B cell (primary cell): Measurements from ENCODE around the gene MAFB. TPM values are rescaled to one million over a fixed set of nuclear protein-coding genes. Genes with fewer than 3 reads are reported as not detected.

Source experiments
- ATAC-seq: fragments of 200-7000 bp; cut with Tn5 transposase; one replicate; pipeline ENCODE4 v1.10.0; 2021; ENCODE audit warnings: low read depth, mild to moderate bottlenecking, moderate number of reproducible peaks, moderate library complexity
- CTCF ChIA-PET: fragments of 350-600 bp; sonication (Branson Sonifier 250); formaldehyde crosslinking; loops from one replicate; lab custom pipeline; 2021; ENCODE audit warnings: antibody characterized with exemption, inconsistent platforms; lab: Charles Lee
- POLR2A ChIA-PET: fragments of 350-600 bp; sonication (Branson Sonifier 250); formaldehyde crosslinking; loops from one replicate; lab custom pipeline; 2021; ENCODE audit warnings: antibody characterized with exemption; lab: Charles Lee
- DNase-seq: peaks from one replicate; pipeline ENCODE4 v3.0.0; 2013
- H2AFZ ChIP-seq: 2 replicates; pipeline ENCODE4 v1.6.1; 2012; ENCODE audit warnings: mild to moderate bottlenecking, low read depth, low read length; ENCODE audit not compliant: insufficient read depth, poor library complexity, severe bottlenecking
- H3K27ac ChIP-seq, 2 donors: 1 replicate in 1 of 2; 2 replicates in 1 of 2; pipeline ENCODE4 v1.5.1; 2012 to 2013; ENCODE audit warnings: low read length in 2 of 2, mild to moderate bottlenecking in 2 of 2, moderate library complexity in 1 of 2
- H3K27me3 ChIP-seq, 4 experiments: fragments of 200-600 bp in 1 of 4; sonication (generic) in 1 of 4; replicated peaks in 1 of 4; 1 replicate in 2 of 4; 2 replicates in 2 of 4; pipeline versions ENCODE4 v1.6.1 to v1.7.0; 2013 to 2016; ENCODE audit warnings: low read length in 3 of 4, mild to moderate bottlenecking in 2 of 4, mixed read lengths in 1 of 4, moderate library complexity in 1 of 4; ENCODE audit not compliant: insufficient read depth in 4 of 4, control insufficient read depth in 3 of 4; ENCODE audit errors: control extremely low read depth in 1 of 4
- H3K36me3 ChIP-seq, 2 experiments: replicated peaks in 1 of 2; 1 replicate in 1 of 2; 2 replicates in 1 of 2; pipeline versions ENCODE4 v1.6.1 to v1.7.1; 2013; ENCODE audit warnings: low read length in 1 of 2; ENCODE audit not compliant: insufficient read depth in 2 of 2, control insufficient read depth in 1 of 2; ENCODE audit errors: control extremely low read depth in 1 of 2, extremely low read depth in 1 of 2
- H3K4me1 ChIP-seq, 2 donors: fragments of 200-600 bp in 1 of 2; sonication (generic) in 1 of 2; 1 replicate in 1 of 2; 2 replicates in 1 of 2; pipeline versions ENCODE4 v1.5.1 to v1.6.1; 2013 to 2017; ENCODE audit warnings: low read length in 2 of 2; ENCODE audit not compliant: control insufficient read depth in 2 of 2, insufficient read depth in 2 of 2
- H3K4me2 ChIP-seq: replicated peaks from 2 replicates; pipeline ENCODE3; 2012; ENCODE audit warnings: mild to moderate bottlenecking, low read depth, low read length; ENCODE audit not compliant: poor library complexity, severe bottlenecking
- H3K4me3 ChIP-seq, 5 experiments: fragments of 200-600 bp in 1 of 5; sonication (generic) in 1 of 5; 1 replicate in 3 of 5; 2 replicates in 2 of 5; pipeline versions ENCODE4 v1.5.1 to v1.7.0; 2011 to 2016; ENCODE audit warnings: low read length in 4 of 5, mild to moderate bottlenecking in 4 of 5, low read depth in 2 of 5, control low read depth in 1 of 5, moderate library complexity in 1 of 5; ENCODE audit not compliant: insufficient read depth in 1 of 5; ENCODE audit errors: control extremely low read depth in 1 of 5, extremely low read depth in 1 of 5
- H3K79me2 ChIP-seq: fragments of 200-600 bp; sonication (generic); one replicate; pipeline ENCODE4 v1.6.0; 2016; ENCODE audit warnings: low read length; ENCODE audit not compliant: control insufficient read depth, insufficient read depth
- H3K9ac ChIP-seq: fragments of 200-600 bp; sonication (generic); 2 replicates; pipeline ENCODE4 v1.6.1; 2017; ENCODE audit warnings: mild to moderate bottlenecking, low read length, moderate library complexity
- H3K9me3 ChIP-seq, 3 donors: one replicate each; pipeline versions ENCODE4 v1.6.1 to v1.7.1; 2013; ENCODE audit warnings: low read length in 2 of 3; ENCODE audit not compliant: control insufficient read depth in 2 of 3, insufficient read depth in 1 of 3; ENCODE audit errors: control extremely low read depth in 1 of 3
- H4K20me1 ChIP-seq: 2 replicates; pipeline ENCODE4 v1.6.0; 2012; ENCODE audit warnings: mild to moderate bottlenecking, low read length; ENCODE audit not compliant: insufficient read depth, control insufficient read depth, poor library complexity, severe bottlenecking
- H3K27ac Mint-ChIP-seq: one replicate; pipeline ENCODE4 v1.8.0; 2021; ENCODE audit warnings: mixed read lengths
- H3K27me3 Mint-ChIP-seq: one replicate; pipeline ENCODE4 v1.8.0; 2021; ENCODE audit warnings: mixed read lengths
- H3K4me1 Mint-ChIP-seq: one replicate; pipeline ENCODE4 v1.8.0; 2021; ENCODE audit warnings: mixed read lengths
- H3K4me3 Mint-ChIP-seq: one replicate; pipeline ENCODE4 v1.8.0; 2021; ENCODE audit warnings: mixed read lengths
- H3K9me3 Mint-ChIP-seq: one replicate; pipeline ENCODE4 v1.8.0; 2022; ENCODE audit warnings: mixed read lengths; ENCODE audit not compliant: insufficient read depth
- CTCF ChIP-seq: fragments of 200-600 bp; IDR thresholded peaks from one replicate; pipeline ENCODE4 v1.8.0; 2022; ENCODE audit warnings: antibody characterized with exemption, mild to moderate bottlenecking
- EZH2 ChIP-seq: IDR thresholded peaks from 2 replicates; pipeline ENCODE4 v1.6.1; 2012; ENCODE audit warnings: borderline replicate concordance, low read depth, mild to moderate bottlenecking, moderate library complexity, low read length; ENCODE audit not compliant: insufficient read depth, poor library complexity, severe bottlenecking
- WGBS: methylation state at CpG from one replicate; pipeline ENCODE4 v1.1.5; 2013; ENCODE audit warnings: missing lambda C conversion rate; ENCODE audit not compliant: insufficient coverage; 5-methylcytosine and 5-hydroxymethylcytosine counted together
- intact Hi-C: fragments of 100-400 bp; cut with micrococcal nuclease; formaldehyde crosslinking; loops from one replicate; pipeline ENCODE4 v1.10.0; 2022
- polyA plus RNA-seq: library from polyadenylated mRNA; depleted of rRNA; stranded (reverse); fragments of >200 nt; gene quantifications from 2 replicates; pipeline ENCODE4 v1.2.3, GENCODE V29; 2012
- total RNA-seq, 2 donors: library from RNA; stranded (reverse); fragments of 120-200 nt in 1 of 2; gene quantifications; 1 replicate in 1 of 2; 2 replicates in 1 of 2; pipeline versions ENCODE4 v1.2.3 to v1.2.4, GENCODE V29; 2013 to 2022

MAFB gene
- total and polyA plus RNA-seq, 2 donors (not counting 1 experiment from before 2014, with no cell fraction given): 1.6 to 1.8 TPM

DNA sequence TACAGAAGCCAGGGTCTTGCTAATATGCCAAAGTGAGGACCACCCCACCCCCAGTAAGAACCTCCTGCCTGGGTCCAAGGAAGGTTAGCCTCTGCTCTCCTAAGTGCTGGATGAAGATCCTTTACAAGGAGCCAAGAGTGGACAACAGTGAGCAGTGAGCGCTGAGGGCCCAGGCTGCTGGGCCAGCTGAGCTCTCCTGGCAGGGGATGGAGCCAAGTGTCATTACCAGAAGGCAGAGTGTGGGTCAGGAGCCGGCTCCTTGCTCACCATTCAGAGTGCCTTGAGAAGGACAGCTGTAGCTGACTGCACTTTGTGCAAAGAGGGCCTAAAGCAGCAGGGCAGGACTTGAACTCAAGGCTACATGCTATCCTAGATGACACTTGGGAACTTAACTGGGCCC lies 16.9 kb downstream of the MAFB start:
- WGBS: 96% methylated on average over 2 of the region's 2 CpGs
- POLR2A ChIA-PET: no interaction called here

GRCh38 chr20:40670253-40670652 lies 18.8 kb downstream of the MAFB start:
- CTCF ChIA-PET: no interaction called here

More for the DNA sequence above, 16.9 kb downstream of the MAFB start:
- no peak overlapping the region for H3K27ac ChIP-seq
- Mint-ChIP-seq H3K9me3 (no peaks in the 10 kb centered on the region), H3K4me3 (no peak overlapping the region), H3K27ac (no peak overlapping the region), H3K27me3 (peaks cover 18% of the 10 kb centered on the region), H3K4me1 (no peaks in the 10 kb centered on the region)
- H2AFZ ChIP-seq: no peak overlapping the region
- no peak for ATAC-seq
- no peaks in the 10 kb centered on the region for H3K79me2 ChIP-seq
- no peaks in the 10 kb centered on the region for H4K20me1 ChIP-seq
- CTCF ChIA-PET: no interaction called here
- peaks cover 0 to 2% (median 0%) of the 10 kb centered on the region in 3 donors for H3K9me3 ChIP-seq
- no peak overlapping the region for H3K9ac ChIP-seq
- no peaks in the 10 kb centered on the region for H3K36me3 ChIP-seq
- H3K27me3 ChIP-seq: peaks cover 0 to 8% (median 3%) of the 10 kb centered on the region in 4 experiments
- no peak overlapping the region for H3K4me2 ChIP-seq
- TF ChIP-seq EZH2: no peak
- TF ChIP-seq CTCF: no peak
- intact Hi-C loops: no loop called here
- no peaks in the 10 kb centered on the region for H3K4me1 ChIP-seq
- no peak for DNase-seq
- no peak overlapping the region for H3K4me3 ChIP-seq

More at GRCh38 chr20:40670253-40670652, 18.8 kb downstream of the MAFB start:
- peaks cover 12% of the 10 kb centered on the region for H3K27me3 Mint-ChIP-seq
- Histone ChIP-seq H3K9me3 (peaks cover 0 to 2% (median 0%) of the 10 kb centered on the region in 3 donors), H3K9ac (no peak overlapping the region), H3K4me3 (no peak overlapping the region), H2AFZ (no peak overlapping the region), H3K36me3 (no peaks in the 10 kb centered on the region), H3K4me2 (no peak overlapping the region), H4K20me1 (no peaks in the 10 kb centered on the region), H3K4me1 (no peaks in the 10 kb centered on the region), H3K27me3 (peaks cover 0 to 3% (median 1%) of the 10 kb centered on the region in 4 experiments), H3K79me2 (no peaks in the 10 kb centered on the region), H3K27ac (no peak overlapping the region)
- ATAC-seq: no peak
- no peak overlapping the region for H3K27ac Mint-ChIP-seq
- intact Hi-C loops: no loop called here
- no peaks in the 10 kb centered on the region for H3K9me3 Mint-ChIP-seq
- TF ChIP-seq EZH2: no peak
- no peak for TF ChIP-seq CTCF
- 92% methylated on average over 2 of the region's 2 CpGs for WGBS
- no peak for DNase-seq
- no peaks in the 10 kb centered on the region for H3K4me1 Mint-ChIP-seq
- no peak overlapping the region for H3K4me3 Mint-ChIP-seq
- POLR2A ChIA-PET: no interaction called here
